HEK293 (cell line): Measurements from ENCODE around the gene ITGA8.

ENCODE experiments used
- MEIS1 ChIP-seq: sonication (generic); formaldehyde crosslinking; IDR thresholded peaks from 2 replicates; pipeline ENCODE4 v1.8.1; 2022; ENCODE audit warnings: missing genetic modification reagents, mild to moderate bottlenecking, borderline replicate concordance
- ZBTB11 ChIP-seq: fragments of 450-650 bp; formaldehyde crosslinking; conservative IDR thresholded peaks from 2 replicates; pipeline ENCODE4 v1.5.1; 2016; ENCODE audit warnings: low read depth, missing biosample characterization, missing genetic modification characterization
- ZFP3 ChIP-seq: fragments of 450-650 bp; formaldehyde crosslinking; IDR thresholded peaks from 2 replicates; pipeline ENCODE4 v1.5.1; 2016; ENCODE audit warnings: low read depth, missing biosample characterization, missing genetic modification characterization
- ZFP41 ChIP-seq: fragments of 450-650 bp; formaldehyde crosslinking; IDR thresholded peaks from 2 replicates; pipeline ENCODE4 v1.5.1; 2016; ENCODE audit warnings: missing biosample characterization, missing genetic modification characterization, borderline replicate concordance
- ZNF138 ChIP-seq: fragments of 450-650 bp; formaldehyde crosslinking; IDR thresholded peaks from 2 replicates; pipeline ENCODE4 v1.5.1; 2016; ENCODE audit warnings: missing biosample characterization, missing genetic modification characterization, borderline replicate concordance
- ZNF670 ChIP-seq: fragments of 450-650 bp; formaldehyde crosslinking; IDR thresholded peaks from 2 replicates; pipeline ENCODE4 v1.5.1; 2016; ENCODE audit warnings: missing biosample characterization, missing genetic modification characterization, low read depth

GRCh38 chr10:15627617-15628196 is 92.0 kb downstream of the ITGA8 start:
- no peak for TF ChIP-seq ZBTB11 (tag by site-specific recombination)
- TF ChIP-seq MEIS1 (CRISPR knock-in tag): no peak
- TF ChIP-seq ZFP3 (tag by site-specific recombination): no peak
- no peak for TF ChIP-seq ZFP41 (tag by site-specific recombination)
- TF ChIP-seq ZNF138: no peak
- no peak for TF ChIP-seq ZNF670 (tag by site-specific recombination)
